ENCODE data around the gene MYT1. TPM values are rescaled to one million over a fixed set of nuclear protein-coding genes. Genes with fewer than 3 reads are reported as not detected.

MYT1 gene
- total RNA-seq, 1 experiment from 2014 or later = 7.1 TPM

- no peaks in the 10 kb centered on the region for H3K79me2 ChIP-seq (ENCODE audit: insufficient read depth, low read length)
- ChIA-PET POLR2A (no interaction called here), CTCF (no interaction called here), RAD21 (ENCODE audit: low non-redundant PET in 1 of 2, low total read pairs in 2 of 2, uncharacterized antibody in 2 of 2, unreplicated experiment in 2 of 2) (no interaction called here)
- H3K9me2 ChIP-seq (ENCODE audit: insufficient read depth) = no peaks in the 10 kb centered on the region
- no peak overlapping the region for H3K9ac ChIP-seq (ENCODE audit: low read length)
- no peak for ATAC-seq
- no peak for DNase-seq (ENCODE audit: low read depth, low spot score)
- no peak overlapping the region for H2AFZ ChIP-seq (ENCODE audit: low read depth, low read length, poor library complexity, severe bottlenecking)
- intact Hi-C loops (cut with micrococcal nuclease) = no loop called here
- no peaks in the 10 kb centered on the region for H3K36me3 ChIP-seq (ENCODE audit: control insufficient read depth in 1 of 2, insufficient read depth in 2 of 2, low read length in 2 of 2)
- no peak overlapping the region for H3K4me2 ChIP-seq (ENCODE audit: low read length)
- BruUV-seq (replicated peaks) = no TSS peak
- peaks cover 14 to 32% of the 10 kb centered on the region in 2 experiments; a peak in 2 of 4 replicates for H3K9me3 ChIP-seq (ENCODE audit: control insufficient read depth in 1 of 2, insufficient read depth in 1 of 2, low read depth in 1 of 2, low read length in 2 of 2)
- no peaks in the 10 kb centered on the region for H3K27me3 ChIP-seq (ENCODE audit: insufficient read depth, low read length)
- peaks cover 3 to 10% of the 10 kb centered on the region in 2 experiments; a peak in 3 of 4 replicates for H3K4me1 ChIP-seq (ENCODE audit: control insufficient read depth in 1 of 2, insufficient read depth in 2 of 2, low read length in 2 of 2)
- H3K4me3 ChIP-seq (replicated peaks in 1 of 2; ENCODE audit: low read depth in 1 of 2, low read length in 2 of 2) = no peak overlapping the region
- no peak overlapping the region for H3K27ac ChIP-seq (ENCODE audit: low read depth, low read length)
- TF ChIP-seq TCF7L2 (IDR thresholded peaks at IDR 0.05; ENCODE audit: borderline replicate concordance, extremely low read depth, insufficient read depth, insufficient read length) (no peak), SP1 (IDR thresholded peaks at IDR 0.05; ENCODE audit: low read depth) (no peak), CTCF (IDR thresholded peaks at IDR 0.05 in 2 of 3, conservative IDR thresholded peaks at IDR 0.05 in 1 of 3; ENCODE audit: borderline replicate concordance in 1 of 3, insufficient read depth in 1 of 3, low read depth in 2 of 3, low read length in 2 of 3) (no peak), CBX3 (IDR thresholded peaks at IDR 0.05; ENCODE audit: low read depth) (no peak), ZFX (IDR thresholded peaks at IDR 0.05) (no peak), FOSL1 (IDR thresholded peaks at IDR 0.05; ENCODE audit: low read depth) (no peak), EZH2phosphoT487 (IDR thresholded peaks at IDR 0.05; ENCODE audit: borderline replicate concordance) (no peak), YY1 (IDR thresholded peaks at IDR 0.05; ENCODE audit: extremely low read depth, insufficient replicate concordance, low read depth, low read length) (no peak), JUND (IDR thresholded peaks at IDR 0.05) (no peak), SIN3A (IDR thresholded peaks at IDR 0.05; ENCODE audit: low read depth) (no peak), ATF3 (IDR thresholded peaks at IDR 0.05) (no peak), EZH2 (IDR thresholded peaks at IDR 0.05) (no peak), SRF (IDR thresholded peaks at IDR 0.05; ENCODE audit: low read depth) (no peak), ELF1 (IDR thresholded peaks at IDR 0.05; ENCODE audit: borderline replicate concordance, low read depth) (no peak), EGR1 (IDR thresholded peaks at IDR 0.05; ENCODE audit: low read depth) (no peak)
- TF ChIP-seq, protein P1, sequence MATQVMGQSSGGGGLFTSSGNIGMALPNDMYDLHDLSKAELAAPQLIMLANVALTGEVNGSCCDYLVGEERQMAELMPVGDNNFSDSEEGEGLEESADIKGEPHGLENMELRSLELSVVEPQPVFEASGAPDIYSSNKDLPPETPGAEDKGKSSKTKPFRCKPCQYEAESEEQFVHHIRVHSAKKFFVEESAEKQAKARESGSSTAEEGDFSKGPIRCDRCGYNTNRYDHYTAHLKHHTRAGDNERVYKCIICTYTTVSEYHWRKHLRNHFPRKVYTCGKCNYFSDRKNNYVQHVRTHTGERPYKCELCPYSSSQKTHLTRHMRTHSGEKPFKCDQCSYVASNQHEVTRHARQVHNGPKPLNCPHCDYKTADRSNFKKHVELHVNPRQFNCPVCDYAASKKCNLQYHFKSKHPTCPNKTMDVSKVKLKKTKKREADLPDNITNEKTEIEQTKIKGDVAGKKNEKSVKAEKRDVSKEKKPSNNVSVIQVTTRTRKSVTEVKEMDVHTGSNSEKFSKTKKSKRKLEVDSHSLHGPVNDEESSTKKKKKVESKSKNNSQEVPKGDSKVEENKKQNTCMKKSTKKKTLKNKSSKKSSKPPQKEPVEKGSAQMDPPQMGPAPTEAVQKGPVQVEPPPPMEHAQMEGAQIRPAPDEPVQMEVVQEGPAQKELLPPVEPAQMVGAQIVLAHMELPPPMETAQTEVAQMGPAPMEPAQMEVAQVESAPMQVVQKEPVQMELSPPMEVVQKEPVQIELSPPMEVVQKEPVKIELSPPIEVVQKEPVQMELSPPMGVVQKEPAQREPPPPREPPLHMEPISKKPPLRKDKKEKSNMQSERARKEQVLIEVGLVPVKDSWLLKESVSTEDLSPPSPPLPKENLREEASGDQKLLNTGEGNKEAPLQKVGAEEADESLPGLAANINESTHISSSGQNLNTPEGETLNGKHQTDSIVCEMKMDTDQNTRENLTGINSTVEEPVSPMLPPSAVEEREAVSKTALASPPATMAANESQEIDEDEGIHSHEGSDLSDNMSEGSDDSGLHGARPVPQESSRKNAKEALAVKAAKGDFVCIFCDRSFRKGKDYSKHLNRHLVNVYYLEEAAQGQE (IDR thresholded peaks at IDR 0.05; ENCODE audit: low read depth) = no peak
- TF ChIP-seq, protein P2, sequence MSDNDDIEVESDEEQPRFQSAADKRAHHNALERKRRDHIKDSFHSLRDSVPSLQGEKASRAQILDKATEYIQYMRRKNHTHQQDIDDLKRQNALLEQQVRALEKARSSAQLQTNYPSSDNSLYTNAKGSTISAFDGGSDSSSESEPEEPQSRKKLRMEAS (IDR thresholded peaks at IDR 0.05) = no peak
- TF ChIP-seq, protein P3, sequence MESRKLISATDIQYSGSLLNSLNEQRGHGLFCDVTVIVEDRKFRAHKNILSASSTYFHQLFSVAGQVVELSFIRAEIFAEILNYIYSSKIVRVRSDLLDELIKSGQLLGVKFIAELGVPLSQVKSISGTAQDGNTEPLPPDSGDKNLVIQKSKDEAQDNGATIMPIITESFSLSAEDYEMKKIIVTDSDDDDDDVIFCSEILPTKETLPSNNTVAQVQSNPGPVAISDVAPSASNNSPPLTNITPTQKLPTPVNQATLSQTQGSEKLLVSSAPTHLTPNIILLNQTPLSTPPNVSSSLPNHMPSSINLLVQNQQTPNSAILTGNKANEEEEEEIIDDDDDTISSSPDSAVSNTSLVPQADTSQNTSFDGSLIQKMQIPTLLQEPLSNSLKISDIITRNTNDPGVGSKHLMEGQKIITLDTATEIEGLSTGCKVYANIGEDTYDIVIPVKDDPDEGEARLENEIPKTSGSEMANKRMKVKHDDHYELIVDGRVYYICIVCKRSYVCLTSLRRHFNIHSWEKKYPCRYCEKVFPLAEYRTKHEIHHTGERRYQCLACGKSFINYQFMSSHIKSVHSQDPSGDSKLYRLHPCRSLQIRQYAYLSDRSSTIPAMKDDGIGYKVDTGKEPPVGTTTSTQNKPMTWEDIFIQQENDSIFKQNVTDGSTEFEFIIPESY (IDR thresholded peaks at IDR 0.05; ENCODE audit: extremely low read depth, insufficient replicate concordance, low read length) = no peak
- no peaks in the 10 kb centered on the region for H4K20me1 ChIP-seq (ENCODE audit: insufficient read depth)
Observed at GRCh38 chr20:64146936-64147477, 17.2 kb upstream of the MYT1 start.

Data from HCT116 (cell line).